Measurements from ENCODE around the gene TIAM2. TPM values are rescaled to one million over a fixed set of nuclear protein-coding genes. Genes with fewer than 3 reads are reported as not detected.
"Not testable (repeated sequence)": the region's sequence is repeated elsewhere in the genome, so short reads cannot be mapped to it uniquely, and the experiment has no call there.

Gene TIAM2
- total RNA-seq, 2 donors from 2014 or later, result 8.9 to 9.3 TPM

- no peak for DNase-seq
- peak in 1 of 2 donors; percentile 24 for ATAC-seq
- intact Hi-C loops (cut with DNase I), result no loop called here
Observed at GRCh38 chr6:155014670-155015300, 19.7 kb downstream of the TIAM2 start.

GRCh38 chr6:155018415-155018814, 23.3 kb downstream of the TIAM2 start:
- intact Hi-C loops (cut with DNase I); DNase-seq; ATAC-seq: not testable (repeated sequence)

GRCh38 chr6:155021680-155022079, 26.6 kb downstream of the TIAM2 start:
- DNase-seq (no peak), ATAC-seq (no peak)
- intact Hi-C loops (cut with DNase I), result no loop called here

- no peak for DNase-seq
- intact Hi-C loops (cut with DNase I), result no loop called here
- no peak for ATAC-seq
Observed at GRCh38 chr6:155022721-155023120, 27.6 kb downstream of the TIAM2 start.

GRCh38 chr6:155023717-155024116, 28.6 kb downstream of the TIAM2 start:
- intact Hi-C loops (cut with DNase I), result no loop called here
- no peak for ATAC-seq

GRCh38 chr6:155024391-155025027, 29.4 kb downstream of the TIAM2 start:
- no peak for ATAC-seq
- intact Hi-C loops (cut with DNase I), result no loop called here

More at GRCh38 chr6:155023717-155024116, 28.6 kb downstream of the TIAM2 start:
- DNase-seq, result no peak

GRCh38 chr6:155026022-155026705, 31.0 kb downstream of the TIAM2 start:
- intact Hi-C loops (cut with DNase I), result no loop called here
- DNase-seq (peak; percentile 42), ATAC-seq (peak in 1 of 2 donors; percentile 99)

More at GRCh38 chr6:155024391-155025027, 29.4 kb downstream of the TIAM2 start:
- no peak for DNase-seq

GRCh38 chr6:155026706-155027045, 31.6 kb downstream of the TIAM2 start:
- DNase-seq (no peak), ATAC-seq (no peak)
- intact Hi-C loops (cut with DNase I), result no loop called here

GRCh38 chr6:155030148-155030720, 35.1 kb downstream of the TIAM2 start:
- DNase-seq, result no peak
- no peak for ATAC-seq
- intact Hi-C loops (cut with DNase I), result no loop called here

GRCh38 chr6:155031091-155031490, 36.0 kb downstream of the TIAM2 start:
- ATAC-seq, result no peak
- intact Hi-C loops (cut with DNase I), result no loop called here
- no peak for DNase-seq

GRCh38 chr6:155033021-155033791, 38.1 kb downstream of the TIAM2 start:
- ATAC-seq, result peak in 1 of 2 donors; percentile 39

GRCh38 chr6:155036907-155037306, 41.8 kb downstream of the TIAM2 start:
- intact Hi-C loops (cut with DNase I), result no loop called here
- ATAC-seq (no peak), DNase-seq (no peak)

More at GRCh38 chr6:155033021-155033791, 38.1 kb downstream of the TIAM2 start:
- DNase-seq, result no peak
- intact Hi-C loops (cut with DNase I), result no loop called here

- ATAC-seq (no peak), DNase-seq (no peak)
- intact Hi-C loops (cut with DNase I), result no loop called here
Observed at GRCh38 chr6:155038104-155038503, 43.0 kb downstream of the TIAM2 start.

- intact Hi-C loops (cut with DNase I), result no loop called here
- DNase-seq (no peak), ATAC-seq (no peak)
Observed at GRCh38 chr6:155038527-155038926, 43.4 kb downstream of the TIAM2 start.

GRCh38 chr6:155039618-155040017, 44.5 kb downstream of the TIAM2 start:
- intact Hi-C loops (cut with DNase I), result no loop called here
- DNase-seq (no peak), ATAC-seq (no peak)

GRCh38 chr6:155040154-155040553, 45.0 kb downstream of the TIAM2 start:
- ATAC-seq (no peak), DNase-seq (no peak)
- intact Hi-C loops (cut with DNase I), result no loop called here

- DNase-seq (no peak), ATAC-seq (no peak)
- intact Hi-C loops (cut with DNase I), result no loop called here
Observed at GRCh38 chr6:155040901-155041650, 46.0 kb downstream of the TIAM2 start.

- intact Hi-C loops (cut with DNase I), result no loop called here
- DNase-seq (peak; percentile 35), ATAC-seq (no peak)
Observed at GRCh38 chr6:155041741-155042279, 46.7 kb downstream of the TIAM2 start.
